Mucosa of rectum (tissue), 2 donors: ENCODE measurements around the gene MTHFR.

Source experiments
- H3K27ac ChIP-seq, 2 donors: one replicate each; pipeline ENCODE4 v1.7.0; 2013; ENCODE audit warnings: inconsistent platforms in 2 of 2, low read depth in 2 of 2, low read length in 2 of 2
- H3K27me3 ChIP-seq, 2 donors: one replicate each; pipeline ENCODE4 v1.7.0; 2013; ENCODE audit warnings: low read length in 2 of 2; ENCODE audit not compliant: control insufficient read depth in 2 of 2, insufficient read depth in 2 of 2
- H3K36me3 ChIP-seq, 2 donors: one replicate each; pipeline ENCODE4 v1.7.0; 2013; ENCODE audit warnings: low read length in 2 of 2; ENCODE audit not compliant: control insufficient read depth in 2 of 2, insufficient read depth in 2 of 2
- H3K4me1 ChIP-seq, 2 donors: one replicate each; pipeline ENCODE4 v1.7.0; 2013; ENCODE audit warnings: low read length in 2 of 2, mild to moderate bottlenecking in 1 of 2; ENCODE audit not compliant: control insufficient read depth in 2 of 2, insufficient read depth in 2 of 2
- H3K4me3 ChIP-seq, 2 donors: one replicate each; pipeline ENCODE4 v1.7.0; 2013; ENCODE audit warnings: low read length in 2 of 2
- H3K9ac ChIP-seq, 2 donors: one replicate each; pipeline ENCODE4 v1.7.0; 2013; ENCODE audit warnings: low read length in 2 of 2, low read depth in 1 of 2, mild to moderate bottlenecking in 1 of 2
- H3K9me3 ChIP-seq, 2 donors: one replicate each; pipeline ENCODE4 v1.7.0; 2013; ENCODE audit warnings: low read length in 2 of 2; ENCODE audit not compliant: control insufficient read depth in 2 of 2
- donor health status: healthy.
- donor health status: Normal muscosa, but diverticular disease.

The MTHFR gene

DNA sequence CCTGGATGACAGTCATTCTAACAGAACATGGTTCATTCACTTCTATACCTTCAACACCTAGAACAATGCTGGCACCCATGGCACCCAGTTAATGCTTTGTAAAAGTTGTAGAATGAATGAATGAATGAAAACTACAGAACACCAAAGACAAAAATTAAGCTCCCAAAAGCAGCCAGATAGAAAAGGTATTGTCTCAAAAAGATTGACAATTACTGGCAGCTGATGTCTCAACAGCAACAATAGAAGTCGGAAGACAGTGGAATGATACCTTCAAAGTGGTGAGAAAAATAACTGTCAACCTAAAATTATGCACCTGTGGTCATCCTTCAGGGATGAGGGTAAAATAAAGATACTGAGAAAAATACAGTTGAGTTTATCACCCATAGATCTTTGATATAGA is 48.7 kb downstream of the MTHFR start:
- Histone ChIP-seq H3K36me3 (no peaks in the 10 kb centered on the region), H3K4me1 (no peaks in the 10 kb centered on the region), H3K27ac (no peak overlapping the region), H3K9me3 (no peaks in the 10 kb centered on the region), H3K27me3 (peaks cover 0 to 3% of the 10 kb centered on the region in 2 donors), H3K4me3 (no peak overlapping the region), H3K9ac (no peak overlapping the region)

- no peak overlapping the region for H3K4me3 ChIP-seq
- H3K27ac ChIP-seq: no peak overlapping the region
- no peaks in the 10 kb centered on the region for H3K27me3 ChIP-seq
- H3K9ac ChIP-seq: no peak overlapping the region
- peaks cover 0 to 6% of the 10 kb centered on the region in 2 donors for H3K36me3 ChIP-seq
- H3K9me3 ChIP-seq: no peaks in the 10 kb centered on the region
- no peaks in the 10 kb centered on the region for H3K4me1 ChIP-seq
Observed at GRCh38 chr1:11753555-11754208, 52.1 kb downstream of the MTHFR start.

GRCh38 chr1:11752359-11753088 is 53.2 kb downstream of the MTHFR start:
- peaks cover 0 to 6% of the 10 kb centered on the region in 2 donors for H3K36me3 ChIP-seq
- no peaks in the 10 kb centered on the region for H3K9me3 ChIP-seq
- no peak overlapping the region for H3K27ac ChIP-seq
- no peaks in the 10 kb centered on the region for H3K27me3 ChIP-seq
- H3K9ac ChIP-seq: no peak overlapping the region
- no peaks in the 10 kb centered on the region for H3K4me1 ChIP-seq
- no peak overlapping the region for H3K4me3 ChIP-seq

GRCh38 chr1:11751087-11751486 is 54.7 kb downstream of the MTHFR start:
- peaks cover 0 to 6% of the 10 kb centered on the region in 2 donors for H3K36me3 ChIP-seq
- H3K4me3 ChIP-seq: no peak overlapping the region
- H3K9me3 ChIP-seq: no peaks in the 10 kb centered on the region

DNA sequence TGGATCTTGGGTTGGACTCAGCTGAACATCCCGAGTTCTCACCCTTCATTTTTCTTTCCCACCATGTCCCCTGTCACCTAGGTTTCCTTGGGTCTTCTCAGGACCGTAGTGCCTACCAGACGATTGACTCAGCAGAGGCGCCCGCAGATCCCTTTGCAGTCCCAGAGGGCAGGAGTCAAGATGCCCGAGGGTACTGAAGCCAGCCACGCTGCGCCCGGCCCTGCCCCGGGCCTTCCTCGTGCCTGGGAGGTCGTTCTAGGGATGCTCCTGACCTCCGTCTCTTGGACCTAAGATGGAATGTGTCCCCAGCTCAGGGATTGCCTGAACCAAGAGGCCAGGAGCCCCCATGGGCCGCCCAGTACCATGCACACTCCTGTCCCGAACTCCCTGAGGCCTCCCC is 55.8 kb downstream of the MTHFR start:
- Histone ChIP-seq H3K4me3 (no peak overlapping the region), H3K36me3 (peaks cover 0 to 6% of the 10 kb centered on the region in 2 donors)

More at GRCh38 chr1:11751087-11751486, 54.7 kb downstream of the MTHFR start:
- Histone ChIP-seq H3K9ac (no peak overlapping the region), H3K27me3 (no peaks in the 10 kb centered on the region), H3K4me1 (no peaks in the 10 kb centered on the region), H3K27ac (no peak overlapping the region)

DNA sequence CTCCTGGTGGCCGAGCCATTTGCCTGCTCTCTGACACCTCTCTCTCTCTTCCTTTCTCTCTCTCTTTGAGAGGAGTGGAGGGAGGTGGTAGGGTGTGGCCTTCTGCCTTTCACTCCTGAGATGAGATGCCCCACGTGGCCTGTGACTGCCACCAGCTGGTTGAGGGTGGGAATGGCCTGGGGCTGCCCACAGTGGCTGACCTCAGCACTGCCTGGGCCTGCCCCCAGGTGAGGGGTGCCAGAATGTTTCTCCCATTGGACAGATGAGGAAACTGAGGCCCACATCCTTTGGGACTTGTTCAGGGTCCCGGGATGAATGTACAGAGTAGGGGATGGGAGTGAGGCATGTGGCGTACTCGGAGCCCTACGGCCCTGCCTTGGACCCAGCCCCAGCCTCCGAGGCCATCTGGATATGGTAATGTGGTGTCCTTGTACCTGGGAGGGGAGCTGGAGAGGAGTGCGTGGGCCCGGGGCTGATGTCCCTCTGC is 56.5 kb downstream of the MTHFR start:
- Histone ChIP-seq H3K27ac (no peak overlapping the region), H3K27me3 (no peaks in the 10 kb centered on the region), H3K9ac (no peak overlapping the region), H3K9me3 (no peaks in the 10 kb centered on the region), H3K4me1 (no peaks in the 10 kb centered on the region), H3K36me3 (peaks cover 0 to 6% of the 10 kb centered on the region in 2 donors), H3K4me3 (no peak overlapping the region)

More for the DNA sequence above, 55.8 kb downstream of the MTHFR start:
- Histone ChIP-seq H3K9me3 (no peaks in the 10 kb centered on the region), H3K27me3 (no peaks in the 10 kb centered on the region), H3K27ac (no peak overlapping the region), H3K4me1 (no peaks in the 10 kb centered on the region), H3K9ac (no peak overlapping the region)

GRCh38 chr1:11748294-11749202 is 57.2 kb downstream of the MTHFR start:
- no peak overlapping the region for H3K9ac ChIP-seq
- H3K27me3 ChIP-seq: no peaks in the 10 kb centered on the region
- no peak overlapping the region for H3K4me3 ChIP-seq

DNA sequence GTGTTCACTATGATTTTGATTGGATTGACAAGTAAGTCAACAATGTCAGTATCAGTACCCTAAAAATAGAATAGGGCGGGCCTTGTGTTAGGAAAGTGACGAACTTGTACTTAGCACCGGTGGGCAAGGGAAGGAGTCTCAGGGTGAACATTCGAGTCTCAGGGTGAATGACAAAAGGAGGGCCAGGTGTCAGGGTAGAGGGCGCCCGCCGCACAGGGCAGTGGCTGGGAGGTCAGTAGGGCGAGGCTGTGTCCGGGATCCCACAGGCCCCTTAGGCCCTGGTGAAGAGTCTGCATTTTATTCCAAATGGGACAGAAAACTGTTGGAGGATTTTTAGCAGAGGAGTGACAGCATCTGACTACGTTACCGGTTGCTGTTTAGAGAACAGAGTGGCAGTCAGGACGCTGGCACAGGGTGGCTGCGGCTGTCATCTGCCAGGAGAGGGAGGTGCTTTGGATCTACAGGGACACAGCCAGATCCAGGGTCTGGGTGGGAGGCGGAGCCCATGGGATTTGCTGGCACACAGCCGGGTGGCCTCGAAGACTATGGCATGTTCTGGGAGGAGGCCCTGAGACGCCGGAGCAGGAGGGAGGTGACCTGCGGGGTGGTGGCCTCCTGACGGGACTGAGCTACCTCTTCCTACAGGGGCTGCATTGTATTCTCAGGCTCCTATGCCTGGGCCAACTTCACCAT is 58.8 kb downstream of the MTHFR start:
- Histone ChIP-seq H3K27ac (no peak overlapping the region), H3K4me3 (no peak overlapping the region), H3K9me3 (no peaks in the 10 kb centered on the region), H3K27me3 (no peaks in the 10 kb centered on the region), H3K36me3 (peaks cover 0 to 6% of the 10 kb centered on the region in 2 donors), H3K4me1 (no peaks in the 10 kb centered on the region), H3K9ac (no peak overlapping the region)

More at GRCh38 chr1:11748294-11749202, 57.2 kb downstream of the MTHFR start:
- H3K9me3 ChIP-seq: no peaks in the 10 kb centered on the region
- no peaks in the 10 kb centered on the region for H3K4me1 ChIP-seq
- H3K27ac ChIP-seq: no peak overlapping the region
- H3K36me3 ChIP-seq: peaks cover 0 to 6% of the 10 kb centered on the region in 2 donors

- Histone ChIP-seq H3K4me1 (peaks cover 2 to 5% of the 10 kb centered on the region in 2 donors), H3K27ac (no peak overlapping the region), H3K36me3 (peaks cover 0 to 6% of the 10 kb centered on the region in 2 donors)
Observed at GRCh38 chr1:11746092-11746491, 59.7 kb downstream of the MTHFR start.

More at GRCh38 chr1:11746092-11746491, 59.7 kb downstream of the MTHFR start:
- Histone ChIP-seq H3K4me3 (no peak overlapping the region), H3K9me3 (no peaks in the 10 kb centered on the region), H3K27me3 (no peaks in the 10 kb centered on the region), H3K9ac (no peak overlapping the region)
